GM18907 (cell line): ENCODE measurements around the gene E2F6.

Experiments used
- ATAC-seq: cut with Tn5 transposase; IDR thresholded peaks from one replicate; pipeline ENCODE4 v1.9.1; 2021; ENCODE audit warnings: mild to moderate bottlenecking, moderate library complexity; ENCODE audit not compliant: unreplicated experiment

Gene E2F6

GRCh38 chr2:11396021-11396420, 69.9 kb downstream of the E2F6 start:
- ATAC-seq: no peak

- no peak for ATAC-seq
These were observed 70.6 kb downstream of the E2F6 start for GRCh38 chr2:11395389-11395788.
